ENCODE measurements around the gene PDE4A.

Gene PDE4A

DNA sequence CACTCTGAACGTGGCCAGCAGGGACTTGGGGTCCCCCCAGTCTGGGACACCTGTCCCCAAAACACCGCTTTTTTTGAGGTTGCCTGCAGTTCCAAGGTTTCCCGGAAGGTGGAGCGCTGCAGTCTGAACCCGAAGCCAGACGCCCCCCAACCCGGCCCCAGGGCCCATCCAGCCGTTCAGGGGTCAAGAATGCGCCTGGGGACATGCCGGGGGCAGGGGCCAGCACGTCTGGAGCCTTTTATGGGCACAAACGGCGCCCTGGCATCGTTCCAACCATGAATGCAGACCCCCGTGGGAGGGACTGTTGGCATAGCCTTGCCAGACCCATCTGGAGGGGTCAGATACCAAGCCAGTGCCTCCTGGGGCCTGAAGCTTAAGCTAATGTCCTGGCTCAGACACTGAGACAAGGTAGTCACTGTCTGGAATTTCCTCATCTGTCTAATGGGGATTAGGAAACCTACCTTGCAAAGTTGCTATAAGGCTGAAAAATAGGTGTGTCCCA is 90.0 kb downstream of the PDE4A start:
- DNase-seq (ENCODE audit: low read depth): no peak

GRCh38 chr19:10513223-10513622 is 92.9 kb downstream of the PDE4A start:
- no peak for DNase-seq (ENCODE audit: low read depth)

- no peak for DNase-seq (ENCODE audit: low read depth)
These were observed 94.1 kb downstream of the PDE4A start for GRCh38 chr19:10514211-10515145.

- DNase-seq (ENCODE audit: low read depth): no peak
These were observed 95.7 kb downstream of the PDE4A start for GRCh38 chr19:10516064-10516385.

- no peak for DNase-seq (ENCODE audit: low read depth)
These were observed 96.4 kb downstream of the PDE4A start for GRCh38 chr19:10516671-10517286.

DNA sequence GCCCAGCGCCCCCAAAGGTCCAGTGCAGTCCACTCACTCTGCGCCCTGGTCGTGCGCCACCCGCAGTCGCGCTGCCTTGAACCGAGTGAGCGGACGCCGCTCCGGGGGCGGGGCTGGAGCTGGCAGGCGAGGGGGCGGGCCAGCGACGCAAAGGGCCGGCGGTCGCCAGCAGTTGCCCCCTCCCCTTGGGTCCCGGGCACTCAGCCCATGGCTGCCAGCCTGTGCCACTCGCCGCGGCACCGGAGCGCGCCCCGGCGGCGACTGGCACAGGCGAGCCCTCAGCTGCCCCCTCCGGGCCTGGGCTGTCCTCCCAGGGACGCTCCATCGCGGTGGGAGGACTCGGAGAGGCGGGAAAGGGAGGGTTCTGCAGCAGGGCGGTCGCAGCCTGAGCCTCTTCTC is 97.0 kb downstream of the PDE4A start, which contains the start of gene S1PR5:
TSS of gene S1PR5 (minus strand) at position 87 of the 399 bp plus-strand sequence. CDS start 2,436 bp downstream, outside the sequence.
- DNase-seq (ENCODE audit: low read depth): no peak

DNA sequence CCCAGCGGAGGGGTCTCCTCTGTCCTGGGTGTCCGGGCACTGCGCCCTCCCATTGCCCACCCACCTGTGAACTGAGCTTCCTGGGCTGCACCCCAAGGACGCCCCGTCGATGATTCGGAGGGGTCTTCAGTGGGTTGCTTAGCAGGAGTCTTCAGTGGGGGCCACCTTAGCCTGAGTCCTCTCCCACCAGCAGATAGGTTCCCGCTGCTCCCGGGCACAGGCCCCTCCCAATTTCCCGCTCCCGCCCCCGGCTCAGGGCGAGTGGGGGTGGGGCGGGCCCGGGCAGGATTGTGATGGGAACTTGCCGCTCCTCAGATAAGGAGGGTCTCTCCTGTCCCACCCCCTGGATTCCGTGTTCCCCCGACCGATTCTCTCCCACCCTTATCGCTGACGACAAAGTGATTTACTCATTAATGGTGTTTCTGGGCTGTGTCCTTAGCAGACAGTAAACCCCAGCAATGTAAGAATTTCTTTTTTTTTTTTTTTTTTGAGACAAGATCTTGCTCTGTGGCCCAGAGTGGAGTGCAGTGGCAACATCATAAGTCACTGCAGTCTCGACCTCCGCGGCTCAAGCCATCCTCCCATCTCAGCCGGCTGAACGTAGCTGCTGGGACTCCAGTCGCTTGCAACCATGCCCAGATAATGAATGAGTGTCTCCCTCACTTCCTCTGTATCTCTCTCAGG is 97.6 kb downstream of the PDE4A start:
- DNase-seq (ENCODE audit: low read depth): no peak

DNA sequence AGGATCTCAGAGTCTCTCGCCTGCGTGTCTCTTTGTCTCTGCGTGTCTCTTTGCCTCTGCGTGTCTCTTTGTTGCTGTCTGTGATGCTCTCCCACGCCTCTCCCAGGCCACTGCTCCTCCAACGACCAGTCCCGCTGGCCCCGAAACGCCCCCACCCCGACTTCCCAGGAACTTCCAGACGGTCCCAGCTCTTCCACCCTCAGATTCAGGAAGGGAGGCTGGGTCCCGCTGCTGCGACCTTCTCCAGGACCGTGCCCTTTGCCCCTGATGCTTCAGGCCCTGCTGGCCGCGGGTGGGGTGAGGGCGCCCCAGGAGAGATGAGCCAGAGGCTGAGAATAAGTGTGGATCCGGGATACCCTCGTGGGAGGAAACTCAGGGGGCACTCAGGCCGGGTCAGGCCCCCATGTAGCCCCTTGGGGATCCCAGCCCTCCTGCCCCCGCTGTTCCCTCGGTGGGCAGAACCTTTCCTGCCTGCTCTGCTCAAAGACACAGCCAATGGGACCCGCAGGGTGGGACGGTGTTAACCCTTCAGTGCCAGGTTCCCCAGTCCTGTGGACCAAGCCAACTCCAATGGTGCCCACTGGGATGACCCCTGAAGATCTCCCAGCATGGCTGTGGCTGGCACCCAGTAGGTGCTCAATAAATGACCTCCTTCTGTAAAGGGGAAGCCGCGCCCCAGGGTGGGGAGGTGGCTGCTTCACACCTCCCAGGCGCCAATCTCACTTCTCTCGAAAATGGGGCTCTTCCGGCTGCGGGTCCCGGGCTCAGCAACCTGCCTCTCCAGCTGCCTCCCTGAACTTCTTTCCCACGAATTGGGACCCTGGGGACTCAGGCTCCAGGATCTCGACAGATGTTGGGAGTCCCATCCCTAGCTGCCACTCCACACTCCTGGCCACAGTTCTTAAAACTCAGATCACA is 98.4 kb downstream of the PDE4A start:
- DNase-seq (ENCODE audit: low read depth): no peak

All from stimulated activated CD8-positive, alpha-beta memory T cell treated with anti-CD3 and anti-CD28 coated beads, Interleukin-12 subunit alpha, Interleukin-12 subunit beta, amount 100 ng/mL, for 4 hours (primary cell).